NCI-H146 (cell line): Measurements from ENCODE around the gene NME4.
"Not testable (repeated sequence)": the region's sequence is repeated elsewhere in the genome, so short reads cannot be mapped to it uniquely, and the experiment has no call there.

Experiments used
- DNase-seq: peaks from one replicate; lab custom pipeline; 2025; lab: John Stamatoyannopoulos, UW

NME4 gene

DNA sequence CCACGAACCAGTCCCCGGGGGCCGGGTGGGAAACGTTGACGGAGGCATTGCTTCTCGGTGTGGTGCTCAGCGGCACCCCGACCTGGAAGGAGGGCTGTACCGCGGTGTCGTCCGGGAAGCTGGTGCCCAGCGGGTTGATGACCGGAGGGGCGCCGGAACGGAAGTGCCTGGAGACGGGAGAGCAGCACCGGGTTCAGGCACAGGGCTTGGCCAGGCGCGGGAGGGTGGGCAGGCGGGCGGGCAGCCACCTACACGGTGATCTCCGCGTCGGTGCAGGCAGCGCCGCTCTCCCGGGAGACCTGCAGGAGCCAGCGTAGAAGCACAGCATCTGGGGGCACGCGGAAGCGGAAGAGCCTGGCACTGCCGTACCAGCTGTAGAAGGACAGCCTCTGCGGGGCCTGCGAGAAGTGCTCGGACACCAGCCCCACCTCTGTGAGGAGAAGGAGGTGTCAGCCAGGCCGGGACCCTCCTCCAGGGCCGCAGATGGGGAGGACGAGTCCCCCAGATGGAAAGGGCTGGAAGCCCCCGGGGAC, 19.5 kb upstream of the NME4 start:
- no peak for DNase-seq

DNA sequence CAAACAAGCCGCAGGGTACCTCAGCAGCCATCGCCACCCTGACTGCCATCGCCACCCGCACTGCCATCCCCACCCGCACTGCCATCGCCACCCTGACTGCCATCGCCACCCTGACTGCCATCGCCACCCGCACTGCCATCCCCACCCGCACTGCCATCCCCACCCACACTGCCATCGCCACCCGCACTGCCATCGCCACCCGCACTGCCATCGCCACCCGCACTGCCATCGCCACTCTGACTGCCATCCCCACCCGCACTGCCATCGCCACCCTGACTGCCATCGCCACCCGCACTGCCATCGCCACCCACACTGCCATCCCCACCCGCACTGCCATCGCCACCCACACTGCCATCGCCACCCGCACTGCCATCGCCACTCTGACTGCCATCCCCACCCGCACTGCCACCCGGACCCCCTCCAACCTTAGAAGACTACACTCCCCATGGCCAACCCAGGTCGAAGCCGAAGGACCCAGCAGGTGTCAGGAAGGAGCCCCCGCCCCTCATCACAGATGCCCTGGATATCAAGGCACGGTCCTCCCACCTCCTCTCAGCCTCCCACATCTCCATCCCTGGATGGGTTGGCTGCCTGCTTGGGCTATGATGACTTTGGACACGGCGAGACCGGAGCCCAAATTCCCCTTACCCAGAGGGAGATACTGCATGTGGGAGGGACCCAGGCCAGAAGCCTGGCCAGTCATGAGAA, 18.7 kb upstream of the NME4 start:
- DNase-seq: not testable (repeated sequence)

DNA sequence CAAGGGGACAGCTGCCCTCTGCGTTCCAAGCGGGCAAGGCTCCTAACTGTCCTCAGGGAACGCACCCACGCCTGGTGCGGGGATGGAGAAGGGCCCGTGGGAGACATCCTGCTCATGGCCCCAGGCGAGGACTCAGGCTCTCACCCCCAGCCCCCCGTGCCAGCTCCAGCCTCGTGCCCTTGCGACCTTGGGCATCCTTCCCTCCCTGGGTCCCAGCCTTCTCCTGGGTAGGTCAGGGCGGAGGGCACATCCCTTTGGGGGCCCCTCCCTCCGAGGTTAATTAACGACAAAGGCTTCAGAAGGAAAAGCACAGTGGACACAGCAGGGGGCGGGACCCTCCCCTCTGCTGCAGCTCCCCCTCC, 18.2 kb upstream of the NME4 start:
- no peak for DNase-seq

DNA sequence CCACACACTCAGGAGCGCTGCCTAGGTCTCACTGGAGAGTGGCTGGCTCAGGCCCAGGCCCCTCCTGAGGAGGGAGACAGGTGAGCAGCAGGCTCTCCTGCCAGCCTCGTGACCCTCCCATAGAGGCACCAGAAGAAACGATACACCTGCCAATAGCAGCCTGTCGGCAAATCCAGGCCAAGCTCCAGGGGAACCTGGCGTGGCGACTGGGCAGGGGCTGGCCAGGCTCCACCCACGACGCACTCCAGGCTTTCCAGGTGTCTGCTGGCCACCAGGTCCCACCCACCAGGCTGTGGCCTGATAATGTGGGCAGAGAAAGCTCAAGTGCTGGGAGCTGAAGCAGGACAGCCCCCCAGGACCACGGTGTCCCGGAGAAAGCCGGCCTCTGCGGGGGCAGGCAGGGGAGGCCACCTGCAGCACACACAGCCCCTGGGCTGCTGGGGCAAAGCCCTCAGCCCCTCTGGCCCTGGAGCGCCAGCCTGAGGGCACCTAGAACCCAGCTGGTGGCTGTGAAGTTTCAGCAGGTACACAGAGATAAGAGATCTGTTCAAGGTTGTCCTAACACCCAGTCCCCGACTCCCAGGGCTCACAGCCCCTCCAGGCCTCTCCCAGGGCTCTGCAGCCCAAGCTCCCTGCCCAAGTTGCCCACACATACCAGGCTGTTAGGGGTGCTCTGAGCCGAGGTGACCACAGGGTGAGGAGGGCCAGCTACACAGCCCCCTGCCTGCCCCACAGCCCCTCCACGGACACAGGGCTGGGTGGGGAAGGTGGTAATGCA, 17.6 kb upstream of the NME4 start:
- peak; percentile 95 for DNase-seq

DNA sequence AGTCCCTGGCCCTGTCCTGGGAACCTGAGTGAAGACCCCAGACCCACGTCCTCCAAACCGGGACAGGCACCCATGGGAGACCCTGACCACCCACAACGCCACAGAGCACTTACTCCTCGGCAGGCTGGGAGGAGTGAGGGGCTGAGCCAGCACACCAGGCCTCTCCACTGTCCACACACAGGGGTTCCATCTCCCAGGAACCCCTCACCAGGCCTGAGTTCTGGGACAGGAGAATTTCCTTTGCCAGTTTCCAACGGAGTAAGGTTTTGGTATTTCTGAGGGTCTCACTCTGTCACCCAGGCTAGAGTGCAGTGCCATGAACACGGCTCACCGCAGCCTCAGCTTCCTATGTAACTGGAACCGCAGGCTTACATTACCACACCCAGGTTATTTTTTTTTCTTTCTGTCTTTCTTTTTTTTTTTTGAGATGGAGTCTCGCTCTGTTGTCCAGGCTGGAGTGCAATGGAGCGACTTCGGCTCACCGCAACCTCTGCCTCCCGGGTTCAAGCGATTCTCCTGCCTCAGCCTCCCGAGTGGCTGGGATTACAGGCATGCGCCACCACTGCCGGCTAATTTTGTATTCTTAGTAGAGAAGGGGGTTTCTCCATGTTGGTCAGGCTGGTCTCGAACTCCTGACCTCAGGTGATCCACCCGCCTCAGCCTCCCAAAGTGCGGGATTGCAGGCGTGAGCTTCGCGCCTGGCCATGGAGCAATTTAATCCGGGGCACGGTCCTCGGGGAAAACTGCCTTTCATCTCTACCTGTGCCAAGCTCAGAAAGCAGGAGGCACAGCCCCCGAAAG, 16.8 kb upstream of the NME4 start:
- DNase-seq: no peak

DNA sequence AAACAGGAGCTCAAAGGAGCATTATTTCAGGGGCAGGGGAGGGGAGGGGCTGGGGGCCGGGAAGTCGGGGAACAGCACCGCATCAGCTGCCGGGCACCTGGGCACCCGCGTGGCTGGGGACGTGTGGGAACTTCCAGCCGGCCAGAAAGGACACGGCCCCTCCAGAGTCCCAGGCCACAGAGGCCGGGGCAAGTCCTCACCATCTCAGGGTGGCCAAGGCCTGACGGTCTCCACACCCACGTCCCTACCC, 16.3 kb upstream of the NME4 start:
- no peak for DNase-seq

DNA sequence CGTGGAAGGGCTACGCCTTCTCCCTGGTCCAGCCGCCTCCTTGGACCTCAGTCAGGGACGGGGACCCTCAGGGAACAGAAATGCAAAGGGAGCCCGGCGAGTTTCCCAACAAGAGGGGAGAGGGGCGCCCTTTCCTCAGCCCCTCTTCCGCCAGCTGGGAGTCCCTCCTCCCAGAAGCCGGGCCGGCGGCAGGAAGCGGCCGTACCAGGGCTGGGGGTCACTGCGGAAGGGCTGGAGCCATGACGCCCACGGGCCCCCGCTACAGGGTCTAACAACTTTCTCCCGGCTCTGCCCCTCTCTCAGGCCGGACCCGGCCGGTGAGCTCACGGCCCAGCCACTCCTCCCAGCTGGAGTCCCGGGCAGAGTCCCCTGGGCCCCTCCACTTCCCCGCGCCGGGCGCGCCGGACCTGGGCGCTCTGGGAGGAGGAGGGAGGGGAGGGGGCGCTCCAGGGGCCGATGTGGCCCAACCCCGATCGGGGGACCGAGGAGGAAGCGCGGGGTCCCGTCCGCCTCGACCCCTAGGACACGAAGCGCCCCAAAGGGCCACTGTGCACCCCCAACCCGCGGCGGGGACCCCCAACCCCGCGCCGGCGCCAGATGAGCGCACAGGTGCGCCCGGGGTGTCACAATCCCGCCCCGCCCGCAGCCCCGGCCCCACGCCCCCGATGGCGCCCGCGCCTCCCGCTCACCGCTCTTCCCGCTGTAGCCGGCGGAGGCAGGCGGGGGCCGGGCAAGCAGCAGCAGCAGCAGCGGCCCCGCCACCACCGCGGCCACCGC, 15.8 kb upstream of the NME4 start:
- DNase-seq: peak; percentile 67

DNA sequence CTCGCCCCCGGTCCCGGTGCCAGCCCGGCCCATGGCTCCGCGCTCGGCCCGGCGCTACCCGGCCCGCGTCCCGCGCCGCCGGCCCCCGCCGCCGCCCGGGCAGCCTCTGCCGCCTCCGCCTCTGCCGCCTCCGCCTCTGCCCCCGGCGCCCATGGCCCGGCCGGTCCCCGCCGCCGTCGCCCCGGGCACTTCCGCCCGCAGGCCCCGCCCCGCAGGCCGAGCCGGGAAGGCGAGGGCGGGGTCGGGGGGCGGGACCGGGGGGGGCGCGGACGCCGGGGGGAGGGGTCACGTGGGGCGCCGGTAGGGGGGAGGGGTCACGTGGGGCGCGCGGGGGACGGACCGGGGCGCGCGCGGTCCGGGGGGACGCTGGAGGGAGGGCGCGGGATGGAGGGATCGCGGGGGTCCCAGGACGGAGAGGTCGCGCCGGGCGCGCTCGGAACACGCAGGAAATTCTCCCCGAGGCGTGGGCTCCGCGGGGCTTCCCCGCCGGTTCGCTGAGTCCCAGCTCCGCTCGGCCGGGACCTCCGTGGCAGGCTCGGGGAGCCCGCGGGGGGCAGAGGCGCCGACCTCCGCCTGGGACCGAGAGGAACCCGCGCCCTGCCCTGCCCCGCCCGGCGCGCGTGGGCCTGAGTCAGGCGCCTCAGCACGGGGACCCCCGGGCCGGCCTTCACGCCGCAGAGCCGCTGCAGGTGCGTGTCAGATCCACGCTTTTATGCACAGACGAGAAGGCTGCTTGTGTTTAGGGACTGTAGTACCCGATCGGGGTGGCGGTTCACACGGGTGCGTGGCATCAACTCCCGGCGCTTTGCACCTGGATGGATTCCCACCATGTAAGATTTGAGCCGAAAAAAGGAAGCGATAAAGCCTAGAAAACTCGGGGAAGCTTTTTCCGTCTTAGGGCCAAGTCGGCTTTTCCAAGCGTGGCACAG, 14.9 kb upstream of the NME4 start, which contains the start of gene PGAP6:
TSS of gene PGAP6 (minus strand) at position 190 of the 929 bp plus-strand sequence. CDS start at position 33, 157 bp downstream.
- DNase-seq: peak; percentile 74

DNA sequence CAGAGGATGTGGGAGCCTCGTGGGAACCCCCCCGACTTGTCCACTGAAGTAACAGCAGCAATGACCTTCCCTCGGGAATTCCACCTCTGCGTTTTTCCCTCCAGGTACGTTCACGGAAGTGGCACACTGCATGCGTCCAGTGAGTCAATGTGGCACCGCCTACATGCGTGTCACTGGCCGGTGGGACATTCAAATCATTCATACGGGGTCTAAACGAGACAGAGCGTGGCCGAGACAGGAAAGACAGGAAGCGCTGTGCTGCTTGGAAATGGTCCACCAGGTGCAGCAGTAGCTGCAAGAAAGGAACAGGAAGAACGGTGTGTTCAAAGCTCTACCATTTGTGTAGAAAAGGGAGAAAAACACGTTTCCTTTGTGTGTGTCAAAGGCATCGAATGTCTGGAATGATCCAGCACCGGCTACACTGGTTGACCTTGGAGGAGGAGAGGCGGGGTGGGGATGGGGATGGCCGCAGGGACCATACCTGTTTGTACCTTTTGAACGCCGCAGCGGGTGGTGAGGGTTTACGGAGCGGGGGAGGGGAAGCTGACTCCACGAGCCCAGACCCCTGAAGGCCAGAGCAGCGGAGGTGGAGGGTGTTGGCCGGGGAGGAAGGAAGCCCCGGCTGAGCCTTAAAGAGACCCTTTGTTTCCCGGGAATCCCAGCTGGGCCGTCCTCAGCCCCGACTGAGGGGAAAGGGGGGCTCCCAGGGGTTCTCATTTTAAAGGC, 13.5 kb upstream of the NME4 start:
- peak; percentile 31 for DNase-seq

DNA sequence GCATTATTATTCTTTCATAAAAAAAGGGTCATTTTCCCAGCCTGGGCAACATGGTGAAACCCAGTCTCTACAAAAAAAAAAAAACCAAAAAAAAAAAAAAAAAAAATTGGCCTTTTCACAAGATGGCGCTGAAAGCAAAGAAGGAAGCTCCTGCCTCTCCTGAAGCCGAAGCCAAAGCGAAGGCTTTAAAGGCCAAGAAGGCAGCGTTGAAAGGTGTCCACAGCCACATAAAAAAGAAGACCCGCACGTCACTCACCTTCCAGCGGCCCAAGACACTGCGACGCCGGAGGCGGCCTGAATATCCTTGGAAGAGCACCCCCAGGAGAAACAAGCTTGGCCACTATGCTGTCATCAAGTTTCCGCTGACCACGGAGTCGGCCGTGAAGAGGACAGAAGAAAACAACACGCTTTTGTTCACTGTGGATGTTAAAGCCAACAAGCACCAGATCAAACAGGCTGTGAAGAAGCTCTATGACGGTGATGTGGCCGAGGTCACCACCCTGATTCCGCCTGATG, 10.3 kb upstream of the NME4 start:
- DNase-seq: peak; percentile 20

DNA sequence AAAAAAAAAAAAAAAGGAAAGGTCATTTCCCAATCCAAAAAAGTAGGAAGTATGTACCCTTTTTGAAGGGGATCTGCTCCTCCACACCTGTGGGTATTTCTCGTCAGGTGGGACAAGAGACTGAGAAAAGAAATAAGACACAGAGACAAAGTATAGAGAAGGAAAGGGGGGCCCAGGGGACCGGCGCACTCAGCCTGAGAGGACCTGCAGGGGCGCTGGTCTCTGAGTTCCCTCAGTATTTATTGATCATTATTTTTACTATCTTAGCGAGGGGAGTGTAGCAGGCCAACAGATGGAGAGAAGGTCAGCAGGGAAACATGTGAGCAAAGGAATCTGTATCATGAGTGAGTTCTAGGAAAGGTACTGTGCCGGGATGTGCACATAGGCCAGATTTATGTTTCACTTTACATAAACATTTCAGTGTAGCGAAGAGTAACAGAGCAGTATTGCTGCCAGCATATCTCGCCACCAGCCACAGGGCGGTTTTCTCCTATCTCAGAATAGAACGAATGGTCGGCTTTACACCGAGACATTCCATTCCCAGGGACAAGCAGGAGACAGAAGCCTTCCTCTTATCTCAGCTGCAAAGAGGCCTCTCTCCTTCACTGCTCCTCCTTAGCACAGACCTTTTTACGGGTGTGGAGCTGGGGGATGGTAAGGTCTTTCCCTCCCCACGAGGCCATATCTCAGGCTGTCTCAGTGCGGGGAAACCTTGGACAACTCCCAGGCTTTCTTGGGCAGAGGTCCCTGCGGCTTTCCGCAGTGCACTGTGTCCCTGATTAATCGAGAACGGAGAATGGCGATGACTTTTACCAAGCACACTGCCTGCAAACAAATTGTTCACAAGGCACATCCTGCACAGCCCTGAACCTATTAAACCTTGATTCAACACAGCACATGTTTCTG, 9.0 kb upstream of the NME4 start:
- DNase-seq: not testable (repeated sequence)

DNA sequence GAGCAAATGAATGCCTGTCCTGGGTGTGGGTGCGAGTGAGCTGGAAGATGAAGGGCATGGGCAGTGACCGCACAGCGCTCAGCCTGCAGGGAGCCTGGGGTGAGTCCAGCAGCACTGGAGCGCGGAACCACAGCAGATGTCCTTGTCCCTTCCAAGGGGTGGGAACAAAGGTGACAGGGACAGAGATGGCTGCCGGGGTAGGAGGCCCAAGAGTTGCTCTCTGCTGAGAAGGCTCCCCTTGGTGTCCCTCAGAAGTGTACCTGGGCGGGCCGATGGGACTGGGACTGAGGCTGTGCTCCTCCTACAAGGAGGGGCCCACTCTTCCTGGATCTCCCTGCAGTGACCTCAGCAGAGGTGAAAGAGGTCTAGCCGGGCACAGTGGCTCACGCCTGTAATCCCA, 7.6 kb upstream of the NME4 start:
- no peak for DNase-seq

DNA sequence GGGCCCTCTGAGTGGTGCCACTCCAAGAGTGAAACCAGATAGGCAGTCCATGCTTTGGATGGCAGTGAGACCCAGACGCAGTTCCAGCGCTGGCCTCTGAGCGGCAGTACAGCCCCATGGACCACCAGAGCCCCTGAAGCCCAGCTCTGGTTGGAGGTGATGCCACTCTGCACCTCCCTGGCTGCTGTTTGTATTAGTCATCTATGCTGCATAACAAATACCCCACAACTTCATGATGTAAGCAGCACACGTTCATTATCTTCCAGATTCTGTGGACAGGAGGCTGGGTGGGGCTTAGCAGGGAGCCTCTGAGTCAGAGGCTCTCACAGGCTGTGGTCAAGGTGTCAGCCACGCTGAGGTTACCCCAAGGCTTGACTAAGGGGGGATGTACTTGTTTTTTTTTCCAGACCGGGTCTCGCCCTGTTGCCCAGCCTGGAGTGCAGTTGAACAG, 5.1 kb upstream of the NME4 start:
- peak; percentile 53 for DNase-seq

DNA sequence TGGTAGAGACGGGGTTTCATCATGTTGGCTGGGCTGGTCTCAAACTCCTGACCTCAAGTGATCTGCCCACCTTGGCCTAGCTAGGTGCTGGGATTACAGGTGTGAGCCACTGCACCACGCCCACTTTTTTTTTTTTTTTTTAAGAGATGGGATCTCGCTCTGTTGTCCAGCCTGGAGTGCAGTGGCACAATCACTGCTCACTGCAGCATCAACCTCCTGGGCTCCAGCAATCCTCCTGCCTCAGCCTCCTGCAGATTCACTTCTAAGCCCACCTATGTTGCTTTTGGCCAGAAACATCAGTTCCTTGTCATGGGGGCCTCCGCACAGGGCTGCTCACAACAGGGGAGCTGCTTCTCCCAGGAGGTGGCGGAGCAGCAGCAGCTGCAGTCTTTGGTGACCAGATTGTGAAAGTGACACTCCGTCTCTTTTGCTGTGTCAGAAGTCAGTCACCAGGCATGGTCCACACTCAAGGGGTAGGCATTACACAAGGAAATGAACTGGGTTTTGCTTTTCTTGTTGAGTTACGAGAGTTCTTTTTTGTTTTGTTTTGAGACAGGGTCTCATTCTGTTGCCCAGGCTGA, 4.5 kb upstream of the NME4 start:
- DNase-seq: peak; percentile 16

DNA sequence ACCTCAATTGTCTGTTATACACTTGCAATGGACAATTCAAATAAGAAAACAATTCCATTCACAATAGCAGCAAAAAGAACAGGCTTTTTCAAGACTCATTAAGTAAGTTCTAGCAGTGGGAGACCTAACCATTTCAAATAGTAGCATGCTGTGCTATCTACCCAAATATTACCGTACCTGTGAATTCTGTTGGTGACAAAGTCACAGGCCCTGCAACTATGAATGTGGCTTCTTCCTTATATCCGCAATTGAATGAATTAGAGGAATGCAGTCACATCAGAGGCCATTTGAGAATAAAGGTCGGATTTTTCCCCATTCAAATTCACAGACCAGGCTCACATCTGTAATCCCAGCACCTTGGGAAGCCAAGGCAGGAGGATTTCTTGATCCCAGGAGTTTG, 800 bp upstream of the NME4 start:
- DNase-seq: peak; percentile 68

DNA sequence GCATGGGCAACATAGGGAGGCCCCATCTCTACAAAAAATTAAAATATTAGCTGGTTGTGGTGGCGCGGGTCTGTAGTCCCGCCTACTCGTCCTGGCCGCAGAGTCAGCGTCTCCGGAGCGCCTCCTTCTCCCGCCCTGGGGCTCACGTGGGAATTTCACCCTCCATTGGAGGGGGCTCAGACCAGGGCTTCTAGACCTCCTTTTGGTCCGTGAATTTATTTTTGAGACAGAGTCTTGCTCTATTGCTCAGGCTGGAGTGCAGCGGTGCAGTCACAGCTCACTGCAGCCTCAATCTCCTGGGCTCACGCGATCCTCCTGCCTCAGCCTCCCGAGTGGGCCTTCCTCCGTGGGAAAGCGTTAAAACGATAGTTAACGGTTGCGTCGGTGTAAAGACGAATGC, 394 bp upstream of the NME4 start:
- peak; percentile 50 for DNase-seq

DNA sequence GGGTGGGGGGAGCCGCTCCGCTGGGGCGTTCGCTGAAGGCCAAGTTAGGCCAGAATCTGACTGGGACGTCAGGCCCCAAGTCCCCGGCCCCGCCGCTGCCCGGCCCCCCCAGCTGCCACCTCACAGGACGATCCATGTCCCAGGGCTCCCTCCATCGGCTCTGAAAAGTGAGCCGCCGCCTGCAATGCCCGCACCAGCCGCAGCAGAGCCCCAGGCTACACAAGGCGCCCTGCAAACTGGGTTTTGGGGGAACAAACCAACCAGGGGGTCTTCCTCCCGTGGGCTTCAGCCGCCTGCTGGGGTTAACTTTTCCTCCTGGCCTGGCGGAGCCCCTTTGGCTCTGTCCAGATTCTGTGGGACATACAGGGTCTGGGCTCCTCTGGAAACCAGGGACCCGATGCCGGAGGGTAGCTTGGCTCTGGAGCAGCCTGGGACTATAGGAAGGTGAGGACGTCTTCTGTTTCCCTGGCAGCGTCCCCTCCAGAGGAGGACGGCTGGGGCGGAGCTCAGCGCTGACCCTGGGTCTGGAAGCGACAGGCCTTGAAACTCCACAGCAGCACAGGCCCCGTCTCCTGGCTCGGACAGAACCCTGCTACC, 835 bp downstream of the NME4 start:
- no peak for DNase-seq
